ENCODE measurements around the gene DBH.

The DBH gene

GRCh38 chr9:133703591-133704399 lies 67.6 kb downstream of the DBH start:
- DNase-seq, result no peak

- DNase-seq, result no peak
These were observed 68.6 kb downstream of the DBH start for GRCh38 chr9:133704711-133705181.

DNA sequence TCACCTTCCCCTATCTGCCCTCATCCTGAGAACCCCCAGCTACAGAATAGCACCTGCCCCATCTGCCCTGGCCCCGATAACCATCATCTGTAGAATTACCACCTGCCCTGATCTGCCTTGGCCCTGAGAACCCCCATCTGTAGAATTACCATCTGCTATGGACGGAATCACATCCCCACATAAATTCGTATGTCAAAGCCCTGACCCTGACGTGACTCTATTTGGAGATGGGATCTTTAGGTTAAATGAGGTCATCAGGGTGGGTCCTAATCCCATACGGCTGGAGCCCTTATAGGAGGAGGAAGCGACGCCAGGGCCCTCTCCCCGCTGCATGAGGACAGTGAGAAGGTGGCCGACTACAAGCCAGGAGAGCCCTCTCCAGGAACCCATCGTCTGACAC lies 69.4 kb downstream of the DBH start:
- DNase-seq, result no peak

DNA sequence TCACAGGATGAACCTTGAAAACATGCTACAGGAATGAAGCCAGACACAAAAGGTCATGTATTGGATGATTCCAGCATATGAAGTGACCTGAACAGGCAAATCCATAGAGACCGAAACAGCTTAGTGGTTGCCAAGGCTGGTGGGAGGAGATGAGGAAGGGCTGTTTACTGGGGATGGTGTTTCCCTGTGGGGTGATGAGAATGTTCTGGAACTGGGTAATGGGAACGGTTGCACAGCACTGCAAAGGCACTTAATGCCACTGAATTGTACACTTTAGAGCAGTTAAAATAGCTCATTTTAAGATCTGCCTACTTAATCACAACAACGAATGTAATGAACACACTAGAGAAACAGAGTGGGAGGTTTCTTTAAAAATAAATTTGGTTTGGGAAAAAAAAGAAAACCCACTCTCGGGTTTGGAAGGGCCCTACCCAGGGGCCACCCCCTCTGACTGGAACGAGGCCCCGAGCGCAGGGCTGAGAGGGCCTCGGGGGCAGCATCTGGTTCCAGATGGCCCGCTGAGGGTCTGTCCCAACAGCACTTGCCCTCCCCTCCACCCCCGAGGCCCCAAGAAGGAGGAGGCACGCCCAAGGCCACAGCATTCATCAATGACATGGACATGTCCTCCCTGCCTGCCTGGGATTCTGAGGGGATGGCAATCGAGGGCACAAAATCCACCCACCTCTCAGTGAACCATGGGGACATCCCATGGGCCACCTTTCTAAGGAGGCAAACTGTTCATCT lies 70.3 kb downstream of the DBH start:
- DNase-seq, result no peak

GRCh38 chr9:133707065-133707762 lies 71.1 kb downstream of the DBH start:
- no peak for DNase-seq

DNA sequence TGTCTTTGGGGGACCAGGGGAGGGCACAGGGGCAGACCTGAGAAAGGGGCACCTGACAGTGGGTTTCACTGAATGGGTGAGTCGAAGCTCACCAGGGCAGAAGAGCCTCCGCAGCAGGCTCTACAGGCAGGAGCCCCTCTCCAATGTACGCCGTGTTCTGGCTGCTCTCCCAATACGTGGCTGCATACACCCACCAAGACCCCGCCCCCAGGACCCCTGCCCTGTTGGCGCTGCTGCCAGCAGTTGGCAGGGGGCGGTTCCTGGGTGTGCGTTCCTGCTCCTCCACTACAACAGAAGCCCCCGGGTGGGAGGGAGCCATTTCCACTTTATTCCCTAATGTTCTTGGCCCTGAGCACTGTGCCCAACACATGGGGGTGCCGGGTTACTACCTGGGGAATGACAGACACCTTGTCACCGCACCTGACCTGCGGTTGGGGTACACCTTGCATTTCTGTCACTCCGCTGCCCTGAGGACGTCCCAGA lies 71.6 kb downstream of the DBH start:
- DNase-seq, result no peak

DNA sequence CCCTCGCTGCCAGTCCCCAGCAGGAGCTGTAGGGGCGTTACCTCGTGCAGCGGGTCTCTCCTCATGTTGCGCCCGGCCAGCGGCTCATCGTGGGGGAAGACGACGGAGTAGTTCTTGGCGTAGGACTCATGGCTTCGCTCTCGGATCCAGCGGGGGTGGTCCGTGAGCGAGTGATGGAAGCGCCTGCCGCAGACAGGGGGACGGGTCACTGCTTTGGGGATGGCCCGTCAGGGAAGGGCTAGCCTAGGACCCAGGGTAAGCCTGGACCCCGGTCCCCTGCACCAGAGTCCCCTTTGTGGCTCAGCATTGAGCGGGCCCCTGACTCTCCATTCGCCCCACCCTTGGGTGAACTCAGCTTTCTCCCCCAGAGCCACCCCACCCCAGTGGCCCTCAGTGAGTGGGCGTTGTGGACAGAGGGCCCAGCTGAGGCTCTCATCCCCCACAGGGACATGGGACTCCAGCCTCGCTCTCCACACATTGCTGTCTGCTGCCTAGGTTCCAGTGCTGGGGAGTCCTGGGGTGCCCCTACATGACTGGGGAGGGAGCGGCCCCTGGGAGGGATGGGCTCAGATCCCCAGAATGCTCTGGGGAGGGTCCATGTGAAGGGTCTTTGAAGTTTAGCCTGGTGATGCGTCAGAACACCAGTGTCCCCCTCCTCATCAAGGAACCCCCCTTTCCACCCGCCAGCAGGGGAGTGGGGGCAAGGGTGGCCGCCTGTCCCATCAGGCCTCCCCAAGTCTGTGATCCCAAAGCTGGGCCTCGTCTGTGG lies 72.3 kb downstream of the DBH start:
- no peak for DNase-seq
